MM.1S (cell line): ENCODE data around the gene EPHA2.

ENCODE experiments used
- DNase-seq: peaks from one replicate; pipeline ENCODE4 v3.0.0-alpha.2; 2015
- H2AFZ ChIP-seq: fragments of 300-600 bp; sonication (generic); 2 replicates; pipeline ENCODE4 v1.6.0; 2016; ENCODE audit warnings: antibody characterized with exemption, low read length
- H3F3A ChIP-seq: fragments of 300-600 bp; sonication (generic); 2 replicates; pipeline ENCODE4 v1.6.1; 2016; ENCODE audit warnings: mild to moderate bottlenecking, antibody characterized with exemption, low read length, moderate library complexity, mixed read lengths; ENCODE audit not compliant: insufficient read depth
- H3K27ac ChIP-seq: fragments of 300-600 bp; sonication (generic); 2 replicates; pipeline ENCODE4 v1.5.1; 2016; ENCODE audit warnings: mild to moderate bottlenecking, low read length
- H3K27me3 ChIP-seq: fragments of 300-600 bp; sonication (generic); replicated peaks from 2 replicates; pipeline ENCODE4 v1.6.0; 2016; ENCODE audit warnings: low read length; ENCODE audit not compliant: insufficient read depth
- H3K36me3 ChIP-seq: fragments of 300-600 bp; sonication (generic); replicated peaks from 2 replicates; pipeline ENCODE4 v1.6.1; 2016; ENCODE audit warnings: mild to moderate bottlenecking, low read length, mixed read lengths; ENCODE audit not compliant: insufficient read depth
- H3K4me1 ChIP-seq: fragments of 300-600 bp; sonication (generic); 2 replicates; pipeline ENCODE4 v1.6.1; 2016; ENCODE audit warnings: low read length, mixed read lengths
- H3K4me2 ChIP-seq: fragments of 300-600 bp; sonication (generic); 2 replicates; pipeline ENCODE4 v1.6.0; 2016; ENCODE audit warnings: low read depth, low read length
- H3K4me3 ChIP-seq: fragments of 300-600 bp; sonication (generic); 2 replicates; pipeline ENCODE4 v1.5.1; 2016; ENCODE audit warnings: low read length, mixed read lengths
- H3K79me2 ChIP-seq: fragments of 300-600 bp; sonication (generic); 2 replicates; pipeline ENCODE4 v1.6.1; 2016; ENCODE audit warnings: mixed run types, low read length, mixed read lengths
- H3K9ac ChIP-seq: fragments of 300-600 bp; sonication (generic); 2 replicates; pipeline ENCODE4 v1.6.1; 2016; ENCODE audit warnings: low read length, mixed read lengths
- H3K9me2 ChIP-seq: fragments of 300-600 bp; sonication (generic); replicated peaks from 2 replicates; pipeline ENCODE4 v1.6.1; 2016; ENCODE audit warnings: mild to moderate bottlenecking, low read length, mixed read lengths; ENCODE audit not compliant: insufficient read depth
- H3K9me3 ChIP-seq: fragments of 300-600 bp; sonication (generic); replicated peaks from 2 replicates; pipeline ENCODE4 v1.6.1; 2016; ENCODE audit warnings: mild to moderate bottlenecking, low read length, mixed read lengths; ENCODE audit not compliant: insufficient read depth
- H4K20me1 ChIP-seq: fragments of 300-600 bp; sonication (generic); 2 replicates; pipeline ENCODE4 v1.6.1; 2016; ENCODE audit warnings: mild to moderate bottlenecking, low read length, moderate library complexity, mixed read lengths; ENCODE audit not compliant: insufficient read depth
- CTCF ChIP-seq: fragments of 300-600 bp; sonication (generic); IDR thresholded peaks from 2 replicates; pipeline ENCODE4 v1.5.1; 2016; ENCODE audit warnings: antibody characterized with exemption, low read length, mixed read lengths
- EZH2 ChIP-seq: fragments of 300-600 bp; sonication (generic); optimal IDR thresholded peaks from 2 replicates; pipeline ENCODE3; 2017; ENCODE audit warnings: low read depth, mild to moderate bottlenecking, antibody characterized with exemption, low read length, mixed read lengths
- EZH2phosphoT487 ChIP-seq: fragments of 300-600 bp; sonication (generic); IDR thresholded peaks from 2 replicates; pipeline ENCODE4 v1.6.1; 2018; ENCODE audit warnings: antibody characterized with exemption, low read length

The EPHA2 gene

GRCh38 chr1:16125483-16125882 is 30.4 kb downstream of the EPHA2 start:
- no peak overlapping the region for H2AFZ ChIP-seq
- H3K4me2 ChIP-seq, result no peak overlapping the region
- no peaks in the 10 kb centered on the region for H3F3A ChIP-seq
- peaks cover 96% of the 10 kb centered on the region for H3K27me3 ChIP-seq
- no peaks in the 10 kb centered on the region for H3K4me1 ChIP-seq
- TF ChIP-seq CTCF, result no peak
- TF ChIP-seq EZH2, result no peak
- TF ChIP-seq EZH2phosphoT487, result no peak
- H3K9me2 ChIP-seq, result no peaks in the 10 kb centered on the region
- H3K9me3 ChIP-seq, result no peaks in the 10 kb centered on the region
- no peaks in the 10 kb centered on the region for H3K36me3 ChIP-seq
- H3K79me2 ChIP-seq, result no peaks in the 10 kb centered on the region
- H3K9ac ChIP-seq, result no peak overlapping the region
- H3K27ac ChIP-seq, result no peak overlapping the region
- DNase-seq, result no peak
- no peaks in the 10 kb centered on the region for H4K20me1 ChIP-seq
- H3K4me3 ChIP-seq, result no peak overlapping the region

- TF ChIP-seq CTCF (no peak), EZH2 (no peak), EZH2phosphoT487 (no peak)
- Histone ChIP-seq H3K4me1 (no peaks in the 10 kb centered on the region), H3K27me3 (peaks cover 96% of the 10 kb centered on the region), H3F3A (no peaks in the 10 kb centered on the region), H3K4me2 (no peak overlapping the region), H3K27ac (no peak overlapping the region), H3K36me3 (no peaks in the 10 kb centered on the region), H3K9me3 (no peaks in the 10 kb centered on the region), H3K4me3 (no peak overlapping the region), H2AFZ (no peak overlapping the region), H3K9me2 (no peaks in the 10 kb centered on the region), H3K79me2 (no peaks in the 10 kb centered on the region), H3K9ac (no peak overlapping the region), H4K20me1 (no peaks in the 10 kb centered on the region)
- no peak for DNase-seq
These were observed 30.8 kb downstream of the EPHA2 start for GRCh38 chr1:16125088-16125470.

DNA sequence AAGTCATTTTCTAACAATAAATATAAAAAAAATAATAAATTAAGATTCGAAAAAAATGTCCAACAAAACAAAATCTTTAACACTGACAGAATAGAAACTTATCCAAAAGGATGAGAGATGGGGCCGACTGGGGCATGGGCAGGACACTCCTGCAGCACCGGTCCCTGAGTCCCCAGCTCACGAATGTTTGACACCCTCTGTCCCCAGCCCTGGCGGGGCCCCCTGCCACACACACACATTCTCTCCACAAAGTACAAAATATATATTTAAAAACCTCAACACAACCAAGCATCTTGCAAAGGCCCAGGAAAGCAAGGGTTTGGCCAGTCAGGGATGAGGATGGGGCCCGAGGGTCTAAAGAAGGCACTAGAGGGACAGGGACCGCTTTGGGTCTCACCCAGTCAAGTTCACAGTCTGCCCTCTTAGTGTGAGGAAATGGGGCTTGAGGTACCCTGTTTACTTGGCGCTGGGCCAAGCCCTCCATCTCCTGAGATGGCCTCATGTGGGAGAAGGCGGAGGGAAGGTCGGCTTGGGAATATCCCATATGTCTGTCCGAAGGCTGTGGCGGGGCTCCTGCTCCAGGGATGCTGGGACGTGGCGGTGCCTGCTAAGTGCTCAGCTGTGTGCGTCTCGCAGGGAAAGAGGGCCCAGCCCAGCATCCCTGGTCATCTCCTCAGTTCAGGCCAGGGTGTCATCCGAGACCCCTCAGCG is 31.3 kb downstream of the EPHA2 start:
- Histone ChIP-seq H4K20me1 (no peaks in the 10 kb centered on the region), H3K36me3 (no peaks in the 10 kb centered on the region), H3K4me1 (no peaks in the 10 kb centered on the region), H3K4me2 (no peak overlapping the region), H3K27ac (no peak overlapping the region), H3K9me3 (no peaks in the 10 kb centered on the region), H3K9ac (no peak overlapping the region), H3K9me2 (no peaks in the 10 kb centered on the region), H3K27me3 (peaks cover 96% of the 10 kb centered on the region), H2AFZ (no peak overlapping the region), H3K4me3 (no peak overlapping the region), H3F3A (no peaks in the 10 kb centered on the region), H3K79me2 (no peaks in the 10 kb centered on the region)
- TF ChIP-seq CTCF (no peak), EZH2 (no peak), EZH2phosphoT487 (no peak)
- no peak for DNase-seq
